DOHH2 (cell line): ENCODE results near the gene CCDC106.

Experiments used
- H3F3A ChIP-seq: fragments of 200-600 bp; sonication (generic), shearing (Covaris generic); 2 replicates; pipeline ENCODE4 v1.6.0; 2016; ENCODE audit warnings: antibody characterized with exemption, mild to moderate bottlenecking; ENCODE audit not compliant: control insufficient read depth, insufficient read depth
- H3K27ac ChIP-seq: fragments of 200-600 bp; sonication (generic); 2 replicates; pipeline ENCODE4 v1.5.1; 2014; ENCODE audit warnings: low read depth, mild to moderate bottlenecking, low read length, moderate library complexity
- H3K27me3 ChIP-seq: fragments of 200-600 bp; sonication (generic); 2 replicates; pipeline ENCODE4 v1.6.1; 2014; ENCODE audit warnings: mild to moderate bottlenecking, low read length, mixed read lengths; ENCODE audit not compliant: control insufficient read depth
- H3K36me3 ChIP-seq: fragments of 200-600 bp; sonication (generic); 2 replicates; pipeline ENCODE4 v1.6.1; 2014; ENCODE audit warnings: mild to moderate bottlenecking, low read length, moderate library complexity, mixed read lengths; ENCODE audit not compliant: control insufficient read depth
- H3K4me1 ChIP-seq: fragments of 200-600 bp; sonication (generic); 2 replicates; pipeline ENCODE4 v1.6.1; 2014; ENCODE audit warnings: mild to moderate bottlenecking, low read length, mixed read lengths; ENCODE audit not compliant: control insufficient read depth
- H3K4me2 ChIP-seq: fragments of 200-600 bp; sonication (generic); 2 replicates; pipeline ENCODE4 v1.6.0; 2014; ENCODE audit warnings: mild to moderate bottlenecking, low read length, moderate library complexity
- H3K4me3 ChIP-seq: fragments of 200-600 bp; sonication (generic); 2 replicates; pipeline ENCODE4 v1.5.1; 2014; ENCODE audit warnings: mild to moderate bottlenecking, low read length, mixed read lengths
- H3K79me2 ChIP-seq: fragments of 200-600 bp; sonication (generic); 2 replicates; pipeline ENCODE4 v1.6.1; 2014; ENCODE audit warnings: mild to moderate bottlenecking, low read length, mixed read lengths; ENCODE audit not compliant: control insufficient read depth
- H3K9me2 ChIP-seq: fragments of 200-600 bp; sonication (generic); replicated peaks from 2 replicates; pipeline ENCODE4 v1.6.1; 2014; ENCODE audit warnings: mild to moderate bottlenecking, low read length, mixed read lengths; ENCODE audit not compliant: control insufficient read depth
- H3K9me3 ChIP-seq: fragments of 200-600 bp; sonication (generic); 2 replicates; pipeline ENCODE4 v1.6.1; 2014; ENCODE audit warnings: antibody characterized with exemption, low read length, mixed read lengths; ENCODE audit not compliant: control insufficient read depth, insufficient read depth
- H4K20me1 ChIP-seq: fragments of 200-600 bp; sonication (generic); 2 replicates; pipeline ENCODE4 v1.6.0; 2014; ENCODE audit warnings: low read depth, mild to moderate bottlenecking, antibody characterized with exemption, low read length, moderate library complexity; ENCODE audit not compliant: control insufficient read depth, insufficient read depth
- CTCF ChIP-seq: fragments of 200-600 bp; sonication (generic); IDR thresholded peaks from one replicate; pipeline ENCODE4 v1.5.1; 2014; ENCODE audit warnings: antibody characterized with exemption, mild to moderate bottlenecking, low read depth, low read length; ENCODE audit not compliant: poor library complexity, severe bottlenecking
- EZH2phosphoT487 ChIP-seq: fragments of 200-600 bp; sonication (generic); IDR thresholded peaks from 2 replicates; pipeline ENCODE4 v1.6.1; 2017; ENCODE audit warnings: borderline replicate concordance, mild to moderate bottlenecking, antibody characterized with exemption, low read length, moderate library complexity, mixed read lengths

CCDC106 gene

GRCh38 chr19:55695511-55696290 is 47.7 kb downstream of the CCDC106 start:
- H4K20me1 ChIP-seq, result no peaks in the 10 kb centered on the region
- TF ChIP-seq EZH2phosphoT487 (no peak), CTCF (no peak)
- H3K36me3 ChIP-seq, result peaks cover 86% of the 10 kb centered on the region

GRCh38 chr19:55696301-55697068 is 48.5 kb downstream of the CCDC106 start:
- Histone ChIP-seq H3K4me2 (no peak overlapping the region), H3K9me2 (no peaks in the 10 kb centered on the region), H3K27ac (no peak overlapping the region), H3K4me3 (no peak overlapping the region), H3K4me1 (no peaks in the 10 kb centered on the region), H3F3A (no peaks in the 10 kb centered on the region), H3K27me3 (no peaks in the 10 kb centered on the region), H3K36me3 (peaks cover 81% of the 10 kb centered on the region), H4K20me1 (no peaks in the 10 kb centered on the region), H3K9me3 (no peaks in the 10 kb centered on the region), H3K79me2 (no peaks in the 10 kb centered on the region)
- TF ChIP-seq EZH2phosphoT487 (no peak), CTCF (no peak)

More at GRCh38 chr19:55695511-55696290, 47.7 kb downstream of the CCDC106 start:
- Histone ChIP-seq H3K27ac (no peak overlapping the region), H3K4me2 (no peak overlapping the region), H3K9me3 (no peaks in the 10 kb centered on the region), H3K9me2 (no peaks in the 10 kb centered on the region), H3K4me1 (no peaks in the 10 kb centered on the region), H3K27me3 (no peaks in the 10 kb centered on the region), H3K4me3 (no peak overlapping the region), H3K79me2 (no peaks in the 10 kb centered on the region), H3F3A (no peaks in the 10 kb centered on the region)

GRCh38 chr19:55697069-55697440 is 49.0 kb downstream of the CCDC106 start:
- Histone ChIP-seq H3K4me2 (no peak overlapping the region), H3K4me1 (no peaks in the 10 kb centered on the region), H3F3A (no peaks in the 10 kb centered on the region), H3K79me2 (no peaks in the 10 kb centered on the region), H3K27ac (no peak overlapping the region), H3K9me2 (no peaks in the 10 kb centered on the region), H3K4me3 (no peak overlapping the region), H3K36me3 (peaks cover 75% of the 10 kb centered on the region), H3K9me3 (no peaks in the 10 kb centered on the region), H4K20me1 (no peaks in the 10 kb centered on the region), H3K27me3 (no peaks in the 10 kb centered on the region)
- no peak for TF ChIP-seq CTCF
- no peak for TF ChIP-seq EZH2phosphoT487
